MM.1S (cell line): ENCODE results near the gene HTRA1.

Experiments used
- DNase-seq: peaks from one replicate; pipeline ENCODE4 v3.0.0-alpha.2; 2015
- H2AFZ ChIP-seq: fragments of 300-600 bp; sonication (generic); 2 replicates; pipeline ENCODE4 v1.6.0; 2016; ENCODE audit warnings: antibody characterized with exemption, low read length
- H3F3A ChIP-seq: fragments of 300-600 bp; sonication (generic); 2 replicates; pipeline ENCODE4 v1.6.1; 2016; ENCODE audit warnings: mild to moderate bottlenecking, antibody characterized with exemption, low read length, moderate library complexity, mixed read lengths; ENCODE audit not compliant: insufficient read depth
- H3K27ac ChIP-seq: fragments of 300-600 bp; sonication (generic); 2 replicates; pipeline ENCODE4 v1.5.1; 2016; ENCODE audit warnings: mild to moderate bottlenecking, low read length
- H3K27me3 ChIP-seq: fragments of 300-600 bp; sonication (generic); replicated peaks from 2 replicates; pipeline ENCODE4 v1.6.0; 2016; ENCODE audit warnings: low read length; ENCODE audit not compliant: insufficient read depth
- H3K36me3 ChIP-seq: fragments of 300-600 bp; sonication (generic); replicated peaks from 2 replicates; pipeline ENCODE4 v1.6.1; 2016; ENCODE audit warnings: mild to moderate bottlenecking, low read length, mixed read lengths; ENCODE audit not compliant: insufficient read depth
- H3K4me1 ChIP-seq: fragments of 300-600 bp; sonication (generic); 2 replicates; pipeline ENCODE4 v1.6.1; 2016; ENCODE audit warnings: low read length, mixed read lengths
- H3K4me2 ChIP-seq: fragments of 300-600 bp; sonication (generic); 2 replicates; pipeline ENCODE4 v1.6.0; 2016; ENCODE audit warnings: low read depth, low read length
- H3K4me3 ChIP-seq: fragments of 300-600 bp; sonication (generic); 2 replicates; pipeline ENCODE4 v1.5.1; 2016; ENCODE audit warnings: low read length, mixed read lengths
- H3K79me2 ChIP-seq: fragments of 300-600 bp; sonication (generic); 2 replicates; pipeline ENCODE4 v1.6.1; 2016; ENCODE audit warnings: mixed run types, low read length, mixed read lengths
- H3K9ac ChIP-seq: fragments of 300-600 bp; sonication (generic); 2 replicates; pipeline ENCODE4 v1.6.1; 2016; ENCODE audit warnings: low read length, mixed read lengths
- H3K9me2 ChIP-seq: fragments of 300-600 bp; sonication (generic); replicated peaks from 2 replicates; pipeline ENCODE4 v1.6.1; 2016; ENCODE audit warnings: mild to moderate bottlenecking, low read length, mixed read lengths; ENCODE audit not compliant: insufficient read depth
- H3K9me3 ChIP-seq: fragments of 300-600 bp; sonication (generic); replicated peaks from 2 replicates; pipeline ENCODE4 v1.6.1; 2016; ENCODE audit warnings: mild to moderate bottlenecking, low read length, mixed read lengths; ENCODE audit not compliant: insufficient read depth
- H4K20me1 ChIP-seq: fragments of 300-600 bp; sonication (generic); 2 replicates; pipeline ENCODE4 v1.6.1; 2016; ENCODE audit warnings: mild to moderate bottlenecking, low read length, moderate library complexity, mixed read lengths; ENCODE audit not compliant: insufficient read depth
- CTCF ChIP-seq: fragments of 300-600 bp; sonication (generic); IDR thresholded peaks from 2 replicates; pipeline ENCODE4 v1.5.1; 2016; ENCODE audit warnings: antibody characterized with exemption, low read length, mixed read lengths
- EZH2 ChIP-seq: fragments of 300-600 bp; sonication (generic); optimal IDR thresholded peaks from 2 replicates; pipeline ENCODE3; 2017; ENCODE audit warnings: low read depth, mild to moderate bottlenecking, antibody characterized with exemption, low read length, mixed read lengths
- EZH2phosphoT487 ChIP-seq: fragments of 300-600 bp; sonication (generic); IDR thresholded peaks from 2 replicates; pipeline ENCODE4 v1.6.1; 2018; ENCODE audit warnings: antibody characterized with exemption, low read length

HTRA1 gene

GRCh38 chr10:122457934-122458333 is 3.4 kb upstream of the HTRA1 start:
- Histone ChIP-seq H3F3A (no peaks in the 10 kb centered on the region), H3K9me2 (no peaks in the 10 kb centered on the region), H3K4me3 (no peak overlapping the region), H3K9me3 (no peaks in the 10 kb centered on the region), H3K36me3 (no peaks in the 10 kb centered on the region), H3K9ac (no peak overlapping the region), H3K4me1 (no peaks in the 10 kb centered on the region), H3K27me3 (no peaks in the 10 kb centered on the region), H3K27ac (no peak overlapping the region), H2AFZ (no peak overlapping the region), H4K20me1 (no peaks in the 10 kb centered on the region), H3K79me2 (no peaks in the 10 kb centered on the region), H3K4me2 (no peak overlapping the region)
- DNase-seq, result no peak
- no peak for TF ChIP-seq EZH2phosphoT487
- no peak for TF ChIP-seq CTCF
- no peak for TF ChIP-seq EZH2

GRCh38 chr10:122458693-122459092 is 2.7 kb upstream of the HTRA1 start:
- DNase-seq, result no peak
- H3K27me3 ChIP-seq, result no peaks in the 10 kb centered on the region
- H3K36me3 ChIP-seq, result no peaks in the 10 kb centered on the region
- H3K9me3 ChIP-seq, result no peaks in the 10 kb centered on the region
- no peak overlapping the region for H3K4me3 ChIP-seq
- H2AFZ ChIP-seq, result no peak overlapping the region
- H4K20me1 ChIP-seq, result no peaks in the 10 kb centered on the region
- H3K27ac ChIP-seq, result no peak overlapping the region
- H3F3A ChIP-seq, result no peaks in the 10 kb centered on the region
- no peak overlapping the region for H3K4me2 ChIP-seq
- H3K79me2 ChIP-seq, result no peaks in the 10 kb centered on the region
- no peak for TF ChIP-seq EZH2
- TF ChIP-seq CTCF, result no peak
- TF ChIP-seq EZH2phosphoT487, result no peak
- H3K9me2 ChIP-seq, result no peaks in the 10 kb centered on the region
- H3K4me1 ChIP-seq, result no peaks in the 10 kb centered on the region
- no peak overlapping the region for H3K9ac ChIP-seq

- no peaks in the 10 kb centered on the region for H3K79me2 ChIP-seq
- H3K27ac ChIP-seq, result no peak overlapping the region
- H3K27me3 ChIP-seq, result no peaks in the 10 kb centered on the region
- no peaks in the 10 kb centered on the region for H4K20me1 ChIP-seq
- no peak for TF ChIP-seq EZH2
- TF ChIP-seq EZH2phosphoT487, result no peak
- TF ChIP-seq CTCF, result no peak
- H3K4me2 ChIP-seq, result no peak overlapping the region
- DNase-seq, result no peak
- H3K9me3 ChIP-seq, result no peaks in the 10 kb centered on the region
- H3K4me3 ChIP-seq, result no peak overlapping the region
- no peak overlapping the region for H2AFZ ChIP-seq
- no peaks in the 10 kb centered on the region for H3K9me2 ChIP-seq
- no peaks in the 10 kb centered on the region for H3F3A ChIP-seq
- H3K4me1 ChIP-seq, result no peaks in the 10 kb centered on the region
- H3K36me3 ChIP-seq, result no peaks in the 10 kb centered on the region
- no peak overlapping the region for H3K9ac ChIP-seq
These were observed 1.6 kb upstream of the HTRA1 start for GRCh38 chr10:122459561-122460273.
